ENCODE measurements around the gene AMDHD1.

The AMDHD1 gene
- total RNA-seq = 0.86 to 1.9 (median 1.7) reads per million in 3 donors

GRCh38 chr12:95943330-95943842 is at the start of gene AMDHD1:
Gene AMDHD1 (plus strand): TSS chr12:95943331. CDS start chr12:95943399, 68 bp downstream.
- no peaks in the 10 kb centered on the region for H3K36me3 ChIP-seq (ENCODE audit: control insufficient read depth, insufficient read depth, low read length)
- peaks cover 6% of the 10 kb centered on the region for H3K4me1 ChIP-seq (ENCODE audit: control insufficient read depth, insufficient read depth, low read length, poor library complexity, severe bottlenecking)
- peak; percentile 26 to 39 (median 35) for DNase-seq
- H3K4me3 ChIP-seq (ENCODE audit: insufficient read depth, low read depth, low read length, poor library complexity, severe bottlenecking) = peak within 1 kb of the TSS; percentile 93
- no peaks in the 10 kb centered on the region for H3K27me3 ChIP-seq (replicated peaks; ENCODE audit: control insufficient read depth, insufficient read depth, low read length, poor library complexity, severe bottlenecking)
- H3K9me3 ChIP-seq (ENCODE audit: control insufficient read depth, low read length) = no peaks in the 10 kb centered on the region
- H3K27ac ChIP-seq (ENCODE audit: insufficient read depth, low read length, poor library complexity, severe bottlenecking) = peak within 1 kb of the TSS; percentile 71

- peaks cover 5% of the 10 kb centered on the region for H3K27me3 ChIP-seq (replicated peaks; ENCODE audit: control insufficient read depth, insufficient read depth, low read length, poor library complexity, severe bottlenecking)
- no peak overlapping the region for H3K27ac ChIP-seq (ENCODE audit: insufficient read depth, low read length, poor library complexity, severe bottlenecking)
- H3K4me3 ChIP-seq (ENCODE audit: insufficient read depth, low read depth, low read length, poor library complexity, severe bottlenecking) = no peak overlapping the region
- DNase-seq = no peak
- H3K36me3 ChIP-seq (ENCODE audit: control insufficient read depth, insufficient read depth, low read length) = no peaks in the 10 kb centered on the region
- H3K4me1 ChIP-seq (ENCODE audit: control insufficient read depth, insufficient read depth, low read length, poor library complexity, severe bottlenecking) = no peaks in the 10 kb centered on the region
- H3K9me3 ChIP-seq (ENCODE audit: control insufficient read depth, low read length) = no peaks in the 10 kb centered on the region
These were observed 46.3 kb upstream of the AMDHD1 start for GRCh38 chr12:95896846-95897245.

- H3K27ac ChIP-seq (ENCODE audit: insufficient read depth, low read length, poor library complexity, severe bottlenecking) = no peak overlapping the region
- no peak overlapping the region for H3K4me3 ChIP-seq (ENCODE audit: insufficient read depth, low read depth, low read length, poor library complexity, severe bottlenecking)
- no peaks in the 10 kb centered on the region for H3K4me1 ChIP-seq (ENCODE audit: control insufficient read depth, insufficient read depth, low read length, poor library complexity, severe bottlenecking)
- peaks cover 5% of the 10 kb centered on the region for H3K27me3 ChIP-seq (replicated peaks; ENCODE audit: control insufficient read depth, insufficient read depth, low read length, poor library complexity, severe bottlenecking)
- no peaks in the 10 kb centered on the region for H3K36me3 ChIP-seq (ENCODE audit: control insufficient read depth, insufficient read depth, low read length)
- no peaks in the 10 kb centered on the region for H3K9me3 ChIP-seq (ENCODE audit: control insufficient read depth, low read length)
- DNase-seq = no peak
These were observed 45.0 kb upstream of the AMDHD1 start for GRCh38 chr12:95898081-95898480.

GRCh38 chr12:95908573-95908972 is 34.6 kb upstream of the AMDHD1 start:
- DNase-seq = no peak
- H3K27me3 ChIP-seq (replicated peaks; ENCODE audit: control insufficient read depth, insufficient read depth, low read length, poor library complexity, severe bottlenecking) = no peaks in the 10 kb centered on the region

GRCh38 chr12:95909871-95910270 is 33.3 kb upstream of the AMDHD1 start:
- Histone ChIP-seq H3K9me3 (ENCODE audit: control insufficient read depth, low read length) (no peaks in the 10 kb centered on the region), H3K27me3 (replicated peaks; ENCODE audit: control insufficient read depth, insufficient read depth, low read length, poor library complexity, severe bottlenecking) (no peaks in the 10 kb centered on the region), H3K4me1 (ENCODE audit: control insufficient read depth, insufficient read depth, low read length, poor library complexity, severe bottlenecking) (no peaks in the 10 kb centered on the region), H3K27ac (ENCODE audit: insufficient read depth, low read length, poor library complexity, severe bottlenecking) (no peak overlapping the region), H3K36me3 (ENCODE audit: control insufficient read depth, insufficient read depth, low read length) (no peaks in the 10 kb centered on the region), H3K4me3 (ENCODE audit: insufficient read depth, low read depth, low read length, poor library complexity, severe bottlenecking) (no peak overlapping the region)
- no peak for DNase-seq

More at GRCh38 chr12:95908573-95908972, 34.6 kb upstream of the AMDHD1 start:
- Histone ChIP-seq H3K27ac (ENCODE audit: insufficient read depth, low read length, poor library complexity, severe bottlenecking) (no peak overlapping the region), H3K4me1 (ENCODE audit: control insufficient read depth, insufficient read depth, low read length, poor library complexity, severe bottlenecking) (no peaks in the 10 kb centered on the region), H3K4me3 (ENCODE audit: insufficient read depth, low read depth, low read length, poor library complexity, severe bottlenecking) (no peak overlapping the region), H3K9me3 (ENCODE audit: control insufficient read depth, low read length) (no peaks in the 10 kb centered on the region), H3K36me3 (ENCODE audit: control insufficient read depth, insufficient read depth, low read length) (no peaks in the 10 kb centered on the region)

- peak in 1 of 3 donors; percentile 29 for DNase-seq
These were observed 24.7 kb upstream of the AMDHD1 start for GRCh38 chr12:95918194-95918993.

GRCh38 chr12:95919110-95919509 is 24.0 kb upstream of the AMDHD1 start:
- Histone ChIP-seq H3K27ac (ENCODE audit: insufficient read depth, low read length, poor library complexity, severe bottlenecking) (no peak overlapping the region), H3K36me3 (ENCODE audit: control insufficient read depth, insufficient read depth, low read length) (no peaks in the 10 kb centered on the region), H3K9me3 (ENCODE audit: control insufficient read depth, low read length) (no peaks in the 10 kb centered on the region), H3K27me3 (replicated peaks; ENCODE audit: control insufficient read depth, insufficient read depth, low read length, poor library complexity, severe bottlenecking) (no peaks in the 10 kb centered on the region), H3K4me3 (ENCODE audit: insufficient read depth, low read depth, low read length, poor library complexity, severe bottlenecking) (no peak overlapping the region), H3K4me1 (ENCODE audit: control insufficient read depth, insufficient read depth, low read length, poor library complexity, severe bottlenecking) (no peaks in the 10 kb centered on the region)
- DNase-seq = no peak

More at GRCh38 chr12:95918194-95918993, 24.7 kb upstream of the AMDHD1 start:
- Histone ChIP-seq H3K27ac (ENCODE audit: insufficient read depth, low read length, poor library complexity, severe bottlenecking) (no peak overlapping the region), H3K36me3 (ENCODE audit: control insufficient read depth, insufficient read depth, low read length) (no peaks in the 10 kb centered on the region), H3K4me3 (ENCODE audit: insufficient read depth, low read depth, low read length, poor library complexity, severe bottlenecking) (no peak overlapping the region), H3K4me1 (ENCODE audit: control insufficient read depth, insufficient read depth, low read length, poor library complexity, severe bottlenecking) (no peaks in the 10 kb centered on the region), H3K27me3 (replicated peaks; ENCODE audit: control insufficient read depth, insufficient read depth, low read length, poor library complexity, severe bottlenecking) (no peaks in the 10 kb centered on the region), H3K9me3 (ENCODE audit: control insufficient read depth, low read length) (no peaks in the 10 kb centered on the region)

GRCh38 chr12:95922231-95922630 is 20.9 kb upstream of the AMDHD1 start:
- no peak overlapping the region for H3K27ac ChIP-seq (ENCODE audit: insufficient read depth, low read length, poor library complexity, severe bottlenecking)
- H3K36me3 ChIP-seq (ENCODE audit: control insufficient read depth, insufficient read depth, low read length) = no peaks in the 10 kb centered on the region
- H3K9me3 ChIP-seq (ENCODE audit: control insufficient read depth, low read length) = no peaks in the 10 kb centered on the region
- H3K4me3 ChIP-seq (ENCODE audit: insufficient read depth, low read depth, low read length, poor library complexity, severe bottlenecking) = no peak overlapping the region
- H3K4me1 ChIP-seq (ENCODE audit: control insufficient read depth, insufficient read depth, low read length, poor library complexity, severe bottlenecking) = no peaks in the 10 kb centered on the region
- no peak for DNase-seq
- no peaks in the 10 kb centered on the region for H3K27me3 ChIP-seq (replicated peaks; ENCODE audit: control insufficient read depth, insufficient read depth, low read length, poor library complexity, severe bottlenecking)

GRCh38 chr12:95940514-95940913 is 2.6 kb upstream of the AMDHD1 start:
- H3K4me3 ChIP-seq (ENCODE audit: insufficient read depth, low read depth, low read length, poor library complexity, severe bottlenecking) = no peak overlapping the region
- no peaks in the 10 kb centered on the region for H3K36me3 ChIP-seq (ENCODE audit: control insufficient read depth, insufficient read depth, low read length)
- no peak overlapping the region for H3K27ac ChIP-seq (ENCODE audit: insufficient read depth, low read length, poor library complexity, severe bottlenecking)
- peaks cover 6% of the 10 kb centered on the region for H3K4me1 ChIP-seq (ENCODE audit: control insufficient read depth, insufficient read depth, low read length, poor library complexity, severe bottlenecking)
- DNase-seq = no peak
- no peaks in the 10 kb centered on the region for H3K27me3 ChIP-seq (replicated peaks; ENCODE audit: control insufficient read depth, insufficient read depth, low read length, poor library complexity, severe bottlenecking)
- no peaks in the 10 kb centered on the region for H3K9me3 ChIP-seq (ENCODE audit: control insufficient read depth, low read length)

- H3K36me3 ChIP-seq (ENCODE audit: control insufficient read depth, insufficient read depth, low read length) = no peaks in the 10 kb centered on the region
- H3K4me3 ChIP-seq (ENCODE audit: insufficient read depth, low read depth, low read length, poor library complexity, severe bottlenecking) = peak overlapping the region; percentile 93
- DNase-seq = no peak
- H3K9me3 ChIP-seq (ENCODE audit: control insufficient read depth, low read length) = no peaks in the 10 kb centered on the region
- H3K4me1 ChIP-seq (ENCODE audit: control insufficient read depth, insufficient read depth, low read length, poor library complexity, severe bottlenecking) = peaks cover 6% of the 10 kb centered on the region
- peak overlapping the region; percentile 71 for H3K27ac ChIP-seq (ENCODE audit: insufficient read depth, low read length, poor library complexity, severe bottlenecking)
- no peaks in the 10 kb centered on the region for H3K27me3 ChIP-seq (replicated peaks; ENCODE audit: control insufficient read depth, insufficient read depth, low read length, poor library complexity, severe bottlenecking)
These were observed 1.0 kb upstream of the AMDHD1 start for GRCh38 chr12:95942101-95942523.

All from effector memory CD4-positive, alpha-beta T cell (primary cell).